PC-9 (cell line): ENCODE results near the gene CLN6.
"Not testable (repeated sequence)": the region's sequence is repeated elsewhere in the genome, so short reads cannot be mapped to it uniquely, and the experiment has no call there.

ENCODE experiments used
- EZH2 ChIP-seq: fragments of 200-600 bp; sonication (generic); IDR thresholded peaks from 2 replicates; pipeline ENCODE4 v1.8.0; 2017; ENCODE audit warnings: antibody characterized with exemption, low read depth
- TF ChIP-seq, protein P1 (sequence below): fragments of 200-600 bp; sonication (generic); conservative IDR thresholded peaks from 2 replicates; pipeline ENCODE4 v1.6.1; 2017; ENCODE audit warnings: mixed run types, antibody characterized with exemption, mild to moderate bottlenecking, moderate library complexity

GRCh38 chr15:68234520-68234919 lies 5.0 kb upstream of the CLN6 start:
- TF ChIP-seq, protein P1, sequence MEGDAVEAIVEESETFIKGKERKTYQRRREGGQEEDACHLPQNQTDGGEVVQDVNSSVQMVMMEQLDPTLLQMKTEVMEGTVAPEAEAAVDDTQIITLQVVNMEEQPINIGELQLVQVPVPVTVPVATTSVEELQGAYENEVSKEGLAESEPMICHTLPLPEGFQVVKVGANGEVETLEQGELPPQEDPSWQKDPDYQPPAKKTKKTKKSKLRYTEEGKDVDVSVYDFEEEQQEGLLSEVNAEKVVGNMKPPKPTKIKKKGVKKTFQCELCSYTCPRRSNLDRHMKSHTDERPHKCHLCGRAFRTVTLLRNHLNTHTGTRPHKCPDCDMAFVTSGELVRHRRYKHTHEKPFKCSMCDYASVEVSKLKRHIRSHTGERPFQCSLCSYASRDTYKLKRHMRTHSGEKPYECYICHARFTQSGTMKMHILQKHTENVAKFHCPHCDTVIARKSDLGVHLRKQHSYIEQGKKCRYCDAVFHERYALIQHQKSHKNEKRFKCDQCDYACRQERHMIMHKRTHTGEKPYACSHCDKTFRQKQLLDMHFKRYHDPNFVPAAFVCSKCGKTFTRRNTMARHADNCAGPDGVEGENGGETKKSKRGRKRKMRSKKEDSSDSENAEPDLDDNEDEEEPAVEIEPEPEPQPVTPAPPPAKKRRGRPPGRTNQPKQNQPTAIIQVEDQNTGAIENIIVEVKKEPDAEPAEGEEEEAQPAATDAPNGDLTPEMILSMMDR, result not testable (repeated sequence)
- TF ChIP-seq EZH2, result not testable (repeated sequence)
